Peyer's patch (tissue), 4 donors: ENCODE measurements around the gene TCAIM. TPM values are rescaled to one million over a fixed set of nuclear protein-coding genes. Genes with fewer than 3 reads are reported as not detected.
A peak's percentile ranks its signal among the peaks of the same experiment; 100 is the strongest.

Experiments used
- DNase-seq, 3 donors: peaks; one replicate each; pipeline ENCODE4 v3.0.0-alpha.2; 2017 to 2019
- H3K27ac ChIP-seq, 4 donors: fragments of 200-600 bp; sonication (generic); one replicate each; pipeline ENCODE4 v1.5.1; 2016 to 2019
- H3K27me3 ChIP-seq, 2 donors: fragments of 200-600 bp; sonication (generic); one replicate each; pipeline ENCODE4 v1.5.1; 2019
- H3K36me3 ChIP-seq, 3 donors: fragments of 200-600 bp; sonication (generic); one replicate each; pipeline ENCODE4 v1.5.1; 2016 to 2019
- H3K4me1 ChIP-seq, 4 donors: fragments of 200-600 bp; sonication (generic); one replicate each; pipeline ENCODE4 v1.5.1; 2016 to 2019
- H3K4me3 ChIP-seq, 4 donors: fragments of 200-600 bp; sonication (generic); 1 replicate in 3 of 4; 2 replicates in 1 of 4; pipeline ENCODE4 v1.5.1; 2016 to 2019; ENCODE audit warnings: mild to moderate bottlenecking in 1 of 4
- H3K9me3 ChIP-seq, 4 donors: fragments of 200-600 bp; sonication (generic); one replicate each; pipeline ENCODE4 v1.5.1; 2016 to 2019; ENCODE audit warnings: mild to moderate bottlenecking in 1 of 4
- CTCF ChIP-seq, 6 experiments: fragments of 450-650 bp in 4 of 6; fragments of 200-600 bp in 2 of 6; sonication (generic) in 1 of 6; IDR thresholded peaks; one replicate each; pipeline ENCODE4 v1.5.1; 2017 to 2019; ENCODE audit warnings: antibody characterized with exemption in 6 of 6, mild to moderate bottlenecking in 3 of 6, moderate library complexity in 1 of 6
- POLR2A ChIP-seq, 2 donors: fragments of 450-650 bp; IDR thresholded peaks; one replicate each; pipeline ENCODE4 v1.5.1; 2017; ENCODE audit warnings: antibody characterized with exemption in 2 of 2, mild to moderate bottlenecking in 2 of 2, moderate library complexity in 2 of 2
- total RNA-seq, 4 donors: library from RNA; depleted of rRNA; stranded (reverse); fragments of >200 nt; gene quantifications; one replicate each; pipeline ENCODE4 v1.1.0, GENCODE V29; 2016

TCAIM gene
- total RNA-seq, 4 donors from 2014 or later: 14.7 to 25.9 (median 17.8) TPM

GRCh38 chr3:44309500-44309899 is 29.1 kb upstream of the TCAIM start:
- no peak for TF ChIP-seq POLR2A (IDR thresholded peaks at IDR 0.05)
- TF ChIP-seq CTCF (IDR thresholded peaks at IDR 0.05): no peak
- Histone ChIP-seq H3K9me3 (no peaks in the 10 kb centered on the region), H3K27ac (no peak overlapping the region), H3K4me1 (no peaks in the 10 kb centered on the region), H3K27me3 (no peaks in the 10 kb centered on the region), H3K36me3 (no peaks in the 10 kb centered on the region), H3K4me3 (no peak overlapping the region)
- no peak for DNase-seq

GRCh38 chr3:44318891-44319311 is 19.7 kb upstream of the TCAIM start:
- H3K36me3 ChIP-seq: no peaks in the 10 kb centered on the region
- no peak for DNase-seq
- TF ChIP-seq POLR2A (IDR thresholded peaks at IDR 0.05) (no peak), CTCF (IDR thresholded peaks at IDR 0.05) (no peak)
- H3K9me3 ChIP-seq: no peaks in the 10 kb centered on the region
- no peaks in the 10 kb centered on the region for H3K4me1 ChIP-seq
- H3K4me3 ChIP-seq: no peak overlapping the region
- H3K27me3 ChIP-seq: no peaks in the 10 kb centered on the region
- H3K27ac ChIP-seq: no peak overlapping the region

DNA sequence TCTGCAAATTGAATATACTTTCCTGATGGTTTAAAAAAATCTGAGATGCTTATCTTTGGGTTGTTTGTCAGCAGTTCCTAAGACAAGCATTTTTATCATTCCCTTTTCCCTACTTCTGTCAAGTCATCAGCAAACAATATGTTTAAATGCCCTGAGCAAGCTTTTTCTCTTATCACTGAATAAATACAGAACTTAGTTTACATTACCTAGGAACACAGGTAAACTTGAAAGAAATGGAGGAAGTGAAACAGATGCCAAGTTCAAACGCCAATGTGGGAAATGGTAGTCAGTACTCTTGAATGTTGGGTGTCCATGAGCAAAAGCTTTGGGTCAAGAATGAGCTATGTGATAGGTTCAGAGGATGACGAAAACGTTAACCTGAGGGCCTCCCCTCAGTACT is 17.2 kb upstream of the TCAIM start:
- Histone ChIP-seq H3K4me3 (no peak overlapping the region), H3K9me3 (no peaks in the 10 kb centered on the region), H3K27ac (no peak overlapping the region), H3K4me1 (no peaks in the 10 kb centered on the region), H3K36me3 (no peaks in the 10 kb centered on the region), H3K27me3 (no peaks in the 10 kb centered on the region)
- TF ChIP-seq POLR2A (IDR thresholded peaks at IDR 0.05): no peak
- no peak for TF ChIP-seq CTCF (IDR thresholded peaks at IDR 0.05)
- no peak for DNase-seq

DNA sequence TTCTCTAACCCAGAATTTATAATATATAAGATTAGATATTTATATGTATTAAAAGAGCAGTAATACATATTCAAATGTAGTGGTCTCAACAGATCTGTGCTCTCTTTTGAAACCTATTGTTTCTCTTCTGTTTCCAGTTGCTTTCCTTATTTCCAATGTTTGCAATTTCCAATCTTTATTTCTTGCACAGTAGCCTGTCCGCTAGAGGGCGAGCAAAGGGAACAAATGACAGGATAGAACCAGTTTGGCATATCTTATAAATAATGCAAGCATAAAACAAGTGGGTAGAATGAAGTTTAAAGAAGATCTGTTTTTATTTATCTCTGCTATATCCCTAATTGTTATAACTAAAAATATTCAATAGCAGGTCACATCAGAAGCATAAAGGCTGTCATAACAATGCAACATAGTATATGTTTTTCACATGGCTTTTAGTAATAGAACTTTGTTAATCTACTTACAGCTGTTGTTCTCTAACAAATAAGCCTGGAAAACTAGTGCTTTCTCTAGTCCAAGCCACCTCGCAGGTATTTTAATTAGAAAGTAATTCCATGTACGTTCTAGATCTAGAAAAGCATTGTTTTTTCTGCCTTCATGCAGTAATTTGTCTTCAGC is 15.1 kb upstream of the TCAIM start:
- TF ChIP-seq CTCF (IDR thresholded peaks at IDR 0.05) (peak; percentile 51 to 84 (median 81)), POLR2A (IDR thresholded peaks at IDR 0.05) (no peak)

DNA sequence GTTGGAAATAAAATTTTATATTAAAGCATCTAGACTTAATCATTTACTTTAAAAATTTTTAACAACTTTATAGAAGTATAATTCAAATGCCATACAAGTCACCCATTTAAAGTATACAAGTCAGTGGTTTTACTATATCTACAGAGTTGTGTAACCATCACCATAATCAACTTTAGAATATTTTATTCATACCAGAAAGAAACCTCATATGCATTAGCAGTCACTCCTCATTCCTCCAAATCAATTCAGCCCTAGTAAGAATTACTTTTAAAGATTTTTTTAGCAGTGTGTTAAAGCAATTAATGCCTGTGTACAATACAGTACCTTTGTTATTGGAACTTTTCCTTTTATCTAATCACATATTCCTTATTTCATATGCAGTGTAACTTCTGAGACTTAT is 14.0 kb upstream of the TCAIM start:
- H3K4me3 ChIP-seq: no peak overlapping the region
- no peak overlapping the region for H3K27ac ChIP-seq
- no peaks in the 10 kb centered on the region for H3K27me3 ChIP-seq
- DNase-seq: no peak
- no peaks in the 10 kb centered on the region for H3K36me3 ChIP-seq
- H3K9me3 ChIP-seq: no peaks in the 10 kb centered on the region
- TF ChIP-seq CTCF (IDR thresholded peaks at IDR 0.05) (no peak), POLR2A (IDR thresholded peaks at IDR 0.05) (no peak)
- H3K4me1 ChIP-seq: no peaks in the 10 kb centered on the region

More for the DNA sequence above, 15.1 kb upstream of the TCAIM start:
- H3K4me1 ChIP-seq: no peaks in the 10 kb centered on the region
- no peak overlapping the region for H3K4me3 ChIP-seq
- no peak overlapping the region for H3K27ac ChIP-seq
- no peaks in the 10 kb centered on the region for H3K36me3 ChIP-seq
- no peaks in the 10 kb centered on the region for H3K27me3 ChIP-seq
- no peaks in the 10 kb centered on the region for H3K9me3 ChIP-seq
- DNase-seq: peak; percentile 55 to 83 (median 68)

DNA sequence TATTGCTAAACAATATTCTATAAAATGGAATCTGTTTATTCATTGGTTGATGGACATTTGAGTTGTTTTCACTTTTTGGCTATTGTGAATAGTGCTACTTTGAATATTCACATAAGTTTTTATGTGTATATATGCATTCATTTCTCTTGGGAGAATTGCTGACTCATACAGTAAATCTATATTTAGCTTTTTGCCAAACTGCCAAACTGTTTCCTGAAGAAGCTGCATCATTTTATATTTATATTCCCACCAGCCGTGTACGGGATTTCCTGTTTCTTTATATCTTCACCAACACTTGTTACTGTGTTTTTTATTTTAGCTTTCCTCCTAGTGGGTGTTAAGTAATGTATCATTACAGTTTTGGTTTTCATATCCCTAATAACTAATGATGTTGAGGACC is 12.5 kb upstream of the TCAIM start:
- Histone ChIP-seq H3K4me1 (no peaks in the 10 kb centered on the region), H3K27me3 (no peaks in the 10 kb centered on the region), H3K4me3 (no peak overlapping the region), H3K9me3 (no peaks in the 10 kb centered on the region), H3K27ac (no peak overlapping the region), H3K36me3 (no peaks in the 10 kb centered on the region)
- TF ChIP-seq POLR2A (IDR thresholded peaks at IDR 0.05) (no peak), CTCF (IDR thresholded peaks at IDR 0.05) (no peak)
- no peak for DNase-seq
